Small intestine (tissue), 7 donors: ENCODE data around the gene TMEM132C. TPM values are rescaled to one million over a fixed set of nuclear protein-coding genes. Genes with fewer than 3 reads are reported as not detected.

Experiments used
- DNase-seq, 2 donors: peaks; one replicate each; pipeline versions ENCODE4 v3.0.0 to v3.0.0-alpha.2; 2013
- FAIRE-seq: peaks from 2 replicates; lab custom pipeline; 2012; peaks lifted over from hg19 to GRCh38; lab: Jason Lieb, UNC
- H3K27ac ChIP-seq, 3 donors: one replicate each; pipeline ENCODE4 v1.5.1; 2013; ENCODE audit warnings: low read length in 2 of 3, mild to moderate bottlenecking in 2 of 3, control low read depth in 1 of 3, inconsistent platforms in 1 of 3, low read depth in 1 of 3, moderate library complexity in 1 of 3
- H3K27me3 ChIP-seq, 3 donors: one replicate each; pipeline ENCODE4 v1.6.1; 2013; ENCODE audit warnings: low read length in 3 of 3, inconsistent platforms in 1 of 3; ENCODE audit not compliant: control insufficient read depth in 3 of 3, insufficient read depth in 3 of 3
- H3K36me3 ChIP-seq, 3 donors: one replicate each; pipeline ENCODE4 v1.6.1; 2013; ENCODE audit warnings: low read length in 3 of 3, inconsistent platforms in 1 of 3, low read depth in 1 of 3, mild to moderate bottlenecking in 1 of 3, moderate library complexity in 1 of 3; ENCODE audit not compliant: control insufficient read depth in 3 of 3, insufficient read depth in 2 of 3
- H3K4me1 ChIP-seq, 3 donors: one replicate each; pipeline ENCODE4 v1.6.1; 2013; ENCODE audit warnings: low read length in 2 of 3, inconsistent platforms in 1 of 3, low read depth in 1 of 3, mild to moderate bottlenecking in 1 of 3, moderate library complexity in 1 of 3; ENCODE audit not compliant: control insufficient read depth in 3 of 3, insufficient read depth in 2 of 3
- H3K4me3 ChIP-seq, 3 donors: one replicate each; pipeline ENCODE4 v1.5.1; 2013; ENCODE audit warnings: low read length in 3 of 3, control low read depth in 1 of 3, inconsistent platforms in 1 of 3, low read depth in 1 of 3, mild to moderate bottlenecking in 1 of 3, moderate library complexity in 1 of 3
- H3K9me3 ChIP-seq, 2 donors: one replicate each; pipeline ENCODE4 v1.6.1; 2013; ENCODE audit warnings: low read depth in 1 of 2, low read length in 1 of 2; ENCODE audit not compliant: control insufficient read depth in 2 of 2, insufficient read depth in 1 of 2
- WGBS, 3 donors: extraction: QIAGEN DNeasy Blood & Tissue Kit; methylation state at CpG; one replicate each; pipeline ENCODE4 v1.1.7; 2013; 5-methylcytosine and 5-hydroxymethylcytosine counted together
- polyA plus RNA-seq, 4 donors: library from polyadenylated mRNA; stranded (reverse) in 3 of 4; unstranded in 1 of 4; fragments of 200-250 nt in 3 of 4; fragments of 120-200 nt in 1 of 4; gene quantifications; one replicate each; pipeline versions ENCODE4 v1.2.1 to v1.2.3, GENCODE V29; 2013
- donor health status: healthy with polysubstance abuse.
- donor health status: control.
- donor health status: control.
- donor health status: Bipolar disorder and iron deficiency.
- donor health status: healthy.

TMEM132C gene
- polyA plus RNA-seq, 4 donors: 0.27 to 3.2 (median 0.27) TPM; not detected in 1

GRCh38 chr12:128337071-128337345 is 70.0 kb downstream of the TMEM132C start:
- no peaks in the 10 kb centered on the region for H3K4me1 ChIP-seq
- WGBS, 3 donors: 37 to 55% (median 49%) methylated on average over 4 of the region's 4 CpGs
- peaks cover 0 to 2% (median 0%) of the 10 kb centered on the region in 3 donors for H3K27me3 ChIP-seq
- H3K9me3 ChIP-seq: no peaks in the 10 kb centered on the region
- no peak for FAIRE-seq
- H3K36me3 ChIP-seq: no peaks in the 10 kb centered on the region
- no peak overlapping the region for H3K4me3 ChIP-seq
- no peak for DNase-seq
- H3K27ac ChIP-seq: no peak overlapping the region

DNA sequence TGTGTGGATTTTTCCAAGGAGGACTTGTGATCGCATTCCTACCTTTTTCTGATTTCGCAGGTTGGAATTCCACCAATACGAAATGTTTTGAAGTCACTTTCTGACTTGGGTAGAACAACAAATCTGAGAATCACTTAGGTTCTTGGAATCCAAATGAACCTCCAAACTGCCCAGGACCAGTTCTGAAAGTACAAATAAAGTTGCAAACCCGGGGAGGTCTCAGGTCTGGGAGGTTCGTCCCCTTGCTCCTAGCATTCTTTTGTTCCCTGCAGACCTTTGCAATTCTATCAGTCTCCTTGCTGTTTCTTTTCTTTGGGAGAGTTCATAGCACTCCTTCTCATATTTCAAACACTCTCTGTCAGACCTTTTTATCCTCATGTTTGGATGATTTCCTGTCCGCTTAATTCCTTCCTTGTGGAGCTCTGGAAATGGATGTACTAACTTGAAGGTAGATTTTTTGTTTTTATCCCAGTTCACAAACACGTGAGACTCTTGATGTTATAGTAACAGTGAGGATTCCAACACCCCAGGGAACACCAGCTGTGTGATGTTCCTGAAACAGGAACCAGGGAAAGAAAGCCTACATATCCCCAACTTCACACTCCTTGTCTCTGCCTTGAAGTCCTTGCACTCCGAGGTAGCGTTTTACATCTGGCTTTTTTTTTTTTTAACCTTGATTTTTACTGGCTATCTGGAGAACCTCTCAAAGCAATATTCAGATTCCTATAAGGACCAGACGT is 70.6 kb downstream of the TMEM132C start:
- no peaks in the 10 kb centered on the region for H3K9me3 ChIP-seq
- no peaks in the 10 kb centered on the region for H3K4me1 ChIP-seq
- no peak overlapping the region for H3K4me3 ChIP-seq
- no peaks in the 10 kb centered on the region for H3K36me3 ChIP-seq
- 15 to 21% (median 15%) methylated on average over 10 of the region's 10 CpGs for WGBS, 3 donors
- no peak overlapping the region for H3K27ac ChIP-seq
- FAIRE-seq (no peak), DNase-seq (no peak)
- peaks cover 0 to 2% (median 0%) of the 10 kb centered on the region in 3 donors for H3K27me3 ChIP-seq

- H3K27ac ChIP-seq: no peak overlapping the region
- FAIRE-seq (no peak), DNase-seq (no peak)
- no peaks in the 10 kb centered on the region for H3K9me3 ChIP-seq
- H3K4me1 ChIP-seq: no peaks in the 10 kb centered on the region
- peaks cover 0 to 2% (median 0%) of the 10 kb centered on the region in 3 donors for H3K27me3 ChIP-seq
- no peak overlapping the region for H3K4me3 ChIP-seq
- WGBS, 3 donors: 15 to 23% (median 22%) methylated on average over 9 of the region's 9 CpGs
- H3K36me3 ChIP-seq: no peaks in the 10 kb centered on the region
Observed at GRCh38 chr12:128338386-128339125, 71.6 kb downstream of the TMEM132C start.

DNA sequence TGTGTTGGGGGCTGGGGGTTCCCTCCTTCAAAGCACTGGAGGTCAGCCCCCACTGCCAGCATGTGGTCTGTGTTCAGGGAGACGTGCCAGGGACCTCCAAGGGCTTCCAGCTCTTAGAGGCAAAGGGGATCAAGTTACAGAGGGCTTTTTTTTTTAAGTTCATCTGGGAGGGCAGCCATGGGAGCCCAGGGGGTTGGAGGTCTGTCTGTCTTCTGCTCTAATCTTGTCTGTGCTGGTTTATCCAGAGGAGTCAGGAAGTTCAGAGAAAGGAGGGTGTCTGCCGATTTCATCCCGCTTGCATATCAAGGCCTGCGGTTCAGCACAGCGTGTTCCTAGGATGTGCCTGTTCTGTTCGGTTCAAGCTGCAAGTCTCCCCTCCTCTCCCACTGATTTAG is 72.2 kb downstream of the TMEM132C start:
- Histone ChIP-seq H3K27me3 (peaks cover 0 to 2% (median 0%) of the 10 kb centered on the region in 3 donors), H3K4me3 (no peak overlapping the region), H3K27ac (no peak overlapping the region), H3K4me1 (no peaks in the 10 kb centered on the region), H3K9me3 (no peaks in the 10 kb centered on the region), H3K36me3 (no peaks in the 10 kb centered on the region)
- WGBS, 3 donors: 8 to 19% (median 17%) methylated on average over 6 of the region's 6 CpGs
- no peak for DNase-seq
- no peak for FAIRE-seq

- no peak for FAIRE-seq
- Histone ChIP-seq H3K4me3 (no peak overlapping the region), H3K36me3 (no peaks in the 10 kb centered on the region), H3K4me1 (no peaks in the 10 kb centered on the region), H3K27me3 (peaks cover 0 to 2% (median 0%) of the 10 kb centered on the region in 3 donors), H3K9me3 (no peaks in the 10 kb centered on the region), H3K27ac (no peak overlapping the region)
- WGBS, 3 donors: 55 to 62% (median 58%) methylated on average over 1 of the region's 1 CpG
- DNase-seq: no peak
Observed at GRCh38 chr12:128339631-128340030, 72.7 kb downstream of the TMEM132C start.

DNA sequence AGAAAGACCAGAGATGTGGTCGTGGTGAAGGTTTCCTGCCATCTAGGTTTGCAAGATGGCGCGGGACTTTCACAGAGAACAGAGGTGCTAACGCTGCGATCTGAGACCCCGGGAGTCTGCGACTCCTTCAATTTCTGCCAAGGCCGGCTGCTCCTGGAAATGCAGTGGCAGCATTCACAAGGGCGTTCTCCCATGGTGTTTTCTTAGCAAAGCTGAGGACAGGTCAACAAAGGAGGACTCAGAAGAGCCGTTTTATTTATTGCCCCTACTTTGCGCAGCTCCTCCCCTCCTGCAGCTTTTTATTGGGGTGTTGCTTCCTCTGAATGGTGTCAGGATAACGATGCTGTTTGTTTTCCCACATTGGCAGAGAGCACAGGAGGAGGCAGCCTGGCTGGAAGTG is 86.3 kb downstream of the TMEM132C start:
- no peaks in the 10 kb centered on the region for H3K4me1 ChIP-seq
- no peaks in the 10 kb centered on the region for H3K36me3 ChIP-seq
- H3K4me3 ChIP-seq: no peak overlapping the region
- no peak for FAIRE-seq
- no peak overlapping the region for H3K27ac ChIP-seq
- H3K27me3 ChIP-seq: no peaks in the 10 kb centered on the region
- DNase-seq: no peak
- WGBS, 3 donors: 28 to 38% (median 33%) methylated on average over 12 of the region's 12 CpGs
- H3K9me3 ChIP-seq: peaks cover 0 to 15% of the 10 kb centered on the region in 2 donors

- WGBS, 3 donors: 77 to 83% (median 81%) methylated on average over 7 of the region's 7 CpGs
- no peak overlapping the region for H3K4me3 ChIP-seq
- FAIRE-seq: no peak
- peaks cover 0 to 3% of the 10 kb centered on the region in 2 donors for H3K9me3 ChIP-seq
- no peaks in the 10 kb centered on the region for H3K36me3 ChIP-seq
- no peaks in the 10 kb centered on the region for H3K4me1 ChIP-seq
- no peaks in the 10 kb centered on the region for H3K27me3 ChIP-seq
- no peak for DNase-seq
- no peak overlapping the region for H3K27ac ChIP-seq
Observed at GRCh38 chr12:128356547-128356946, 89.6 kb downstream of the TMEM132C start.

DNA sequence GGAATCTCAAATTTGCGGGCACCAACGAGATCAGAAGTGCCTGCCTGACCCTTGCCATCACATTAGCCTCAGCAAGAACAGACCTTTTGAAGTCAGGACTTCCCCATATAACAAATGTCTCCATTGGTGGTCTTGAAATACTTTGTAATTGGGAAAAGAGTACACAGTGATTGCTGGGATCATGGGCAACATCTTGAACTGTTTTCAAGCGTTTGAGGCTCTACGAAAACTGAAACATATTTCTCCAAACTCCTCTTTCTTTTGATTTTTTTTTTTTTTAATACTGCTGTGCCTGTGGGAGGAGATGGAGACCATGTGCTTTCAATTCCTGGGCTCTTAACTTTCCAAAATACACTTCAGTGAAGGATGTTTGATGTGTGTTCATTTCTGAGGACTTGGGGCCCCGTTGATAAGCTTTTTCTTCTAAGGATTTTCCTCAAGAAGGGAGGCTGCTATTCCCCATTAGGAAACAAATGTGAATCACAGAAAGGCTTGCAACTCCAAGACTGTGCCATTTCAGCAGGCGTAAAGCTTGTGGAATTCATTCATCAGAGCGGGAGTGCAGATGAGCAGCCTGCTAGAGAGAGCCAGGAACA is 94.5 kb downstream of the TMEM132C start:
- Histone ChIP-seq H3K4me3 (no peak overlapping the region), H3K27ac (no peak overlapping the region), H3K4me1 (no peaks in the 10 kb centered on the region), H3K36me3 (no peaks in the 10 kb centered on the region), H3K27me3 (peaks cover 0 to 14% (median 0%) of the 10 kb centered on the region in 3 donors), H3K9me3 (no peaks in the 10 kb centered on the region)
- DNase-seq (no peak), FAIRE-seq (no peak)
- WGBS, 3 donors: 50 to 55% (median 50%) methylated on average over 7 of the region's 7 CpGs
